ENCODE measurements around the gene SRPX.

SRPX gene

GRCh38 chrX:38154818-38155217 is 65.9 kb downstream of the SRPX start:
- TF ChIP-seq CTCF (conservative IDR thresholded peaks at IDR 0.05), result no peak

GRCh38 chrX:38154340-38154739 is 66.3 kb downstream of the SRPX start:
- no peak overlapping the region for H3K27ac ChIP-seq
- no peak for TF ChIP-seq CTCF (conservative IDR thresholded peaks at IDR 0.05)

More at GRCh38 chrX:38154818-38155217, 65.9 kb downstream of the SRPX start:
- H3K27ac ChIP-seq, result no peak overlapping the region

GRCh38 chrX:38151441-38151840 is 69.2 kb downstream of the SRPX start:
- H3K27ac ChIP-seq, result no peak overlapping the region
- no peak for TF ChIP-seq CTCF (conservative IDR thresholded peaks at IDR 0.05)

GRCh38 chrX:38150993-38151392 is 69.7 kb downstream of the SRPX start:
- no peak overlapping the region for H3K27ac ChIP-seq
- no peak for TF ChIP-seq CTCF (conservative IDR thresholded peaks at IDR 0.05)

- TF ChIP-seq CTCF (conservative IDR thresholded peaks at IDR 0.05), result no peak
- H3K27ac ChIP-seq, result no peak overlapping the region
Measured at GRCh38 chrX:38149016-38149415, 71.7 kb downstream of the SRPX start.

GRCh38 chrX:38142610-38143009 is 78.1 kb downstream of the SRPX start:
- no peak for TF ChIP-seq CTCF (conservative IDR thresholded peaks at IDR 0.05)
- H3K27ac ChIP-seq, result no peak overlapping the region

- no peak for TF ChIP-seq CTCF (conservative IDR thresholded peaks at IDR 0.05)
- H3K27ac ChIP-seq, result no peak overlapping the region
Measured at GRCh38 chrX:38138900-38139299, 81.8 kb downstream of the SRPX start.
